Measurements from ENCODE around the gene DNAI4.

DNA sequence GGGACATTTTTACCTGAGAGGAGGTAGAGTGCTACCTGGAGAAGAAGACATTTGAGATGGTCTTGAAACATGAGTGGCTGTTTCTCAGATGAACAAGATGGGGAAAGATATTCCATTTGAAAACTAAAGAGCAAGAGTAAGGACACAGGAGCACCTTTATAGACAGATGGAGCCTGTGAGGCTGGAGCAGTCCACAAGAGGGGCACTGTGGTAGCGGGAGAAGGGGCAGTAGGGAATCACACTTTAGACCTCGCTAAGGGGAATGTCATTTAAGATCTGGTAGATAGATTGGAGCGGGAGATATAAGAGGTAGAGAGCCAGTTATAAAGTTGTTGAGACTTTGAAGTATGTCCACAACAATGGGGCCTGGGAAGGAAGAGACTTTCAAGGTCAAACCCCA lies 149.0 kb downstream of the DNAI4 start:
- no peak for TF ChIP-seq EZH2 (IDR thresholded peaks at IDR 0.05; ENCODE audit: insufficient read depth, poor library complexity, severe bottlenecking)
- TF ChIP-seq EZH2phosphoT487 (IDR thresholded peaks at IDR 0.05; ENCODE audit: insufficient read depth, low read depth), result no peak
